Activated naive CD8-positive, alpha-beta T cell treated with anti-CD3 and anti-CD28 coated beads, Interleukin-2, amount 10 ng/mL, durations not matched to agents 7 days and 5 days (primary cell): Measurements from ENCODE around the gene TOR1AIP2. TPM values are rescaled to one million over a fixed set of nuclear protein-coding genes. Genes with fewer than 3 reads are reported as not detected.
"Not testable (repeated sequence)": the region's sequence is repeated elsewhere in the genome, so short reads cannot be mapped to it uniquely, and the experiment has no call there.

Experiments
- ATAC-seq: fragments of 150-1000 bp; cut with Tn5 transposase; one replicate; pipeline ENCODE4 v1.10.0; 2021; ENCODE audit warnings: low read depth, moderate library complexity
- POLR2A ChIA-PET: fragments of 350-600 bp; sonication (Branson Sonifier 250); formaldehyde crosslinking; loops from one replicate; lab custom pipeline; 2021; ENCODE audit warnings: antibody characterized with exemption; lab: Charles Lee
- DNase-seq: peaks from one replicate; pipeline ENCODE4 v3.0.0; 2021
- H3K27ac Mint-ChIP-seq: one replicate; pipeline ENCODE4 v1.8.0; 2022; ENCODE audit warnings: mild to moderate bottlenecking, mixed read lengths
- H3K27me3 Mint-ChIP-seq: one replicate; pipeline ENCODE4 v1.8.0; 2022; ENCODE audit warnings: mild to moderate bottlenecking, moderate library complexity, mixed read lengths
- H3K36me3 Mint-ChIP-seq: one replicate; pipeline ENCODE4 v1.8.0; 2021; ENCODE audit warnings: mild to moderate bottlenecking, mixed read lengths
- H3K4me1 Mint-ChIP-seq: one replicate; pipeline ENCODE4 v1.8.0; 2021; ENCODE audit warnings: mixed read lengths
- H3K4me3 Mint-ChIP-seq: one replicate; pipeline ENCODE4 v1.8.0; 2022; ENCODE audit warnings: mild to moderate bottlenecking, moderate library complexity, mixed read lengths
- H3K9me3 Mint-ChIP-seq: one replicate; pipeline ENCODE4 v1.8.0; 2021; ENCODE audit warnings: mixed read lengths
- total RNA-seq, 2 experiments: library from RNA; stranded (reverse); gene quantifications; one replicate each; pipeline ENCODE4 v1.2.3, GENCODE V29; 2021

TOR1AIP2 gene
- total RNA-seq, 2 experiments from 2014 or later, result 45.6 to 48.5 TPM

DNA sequence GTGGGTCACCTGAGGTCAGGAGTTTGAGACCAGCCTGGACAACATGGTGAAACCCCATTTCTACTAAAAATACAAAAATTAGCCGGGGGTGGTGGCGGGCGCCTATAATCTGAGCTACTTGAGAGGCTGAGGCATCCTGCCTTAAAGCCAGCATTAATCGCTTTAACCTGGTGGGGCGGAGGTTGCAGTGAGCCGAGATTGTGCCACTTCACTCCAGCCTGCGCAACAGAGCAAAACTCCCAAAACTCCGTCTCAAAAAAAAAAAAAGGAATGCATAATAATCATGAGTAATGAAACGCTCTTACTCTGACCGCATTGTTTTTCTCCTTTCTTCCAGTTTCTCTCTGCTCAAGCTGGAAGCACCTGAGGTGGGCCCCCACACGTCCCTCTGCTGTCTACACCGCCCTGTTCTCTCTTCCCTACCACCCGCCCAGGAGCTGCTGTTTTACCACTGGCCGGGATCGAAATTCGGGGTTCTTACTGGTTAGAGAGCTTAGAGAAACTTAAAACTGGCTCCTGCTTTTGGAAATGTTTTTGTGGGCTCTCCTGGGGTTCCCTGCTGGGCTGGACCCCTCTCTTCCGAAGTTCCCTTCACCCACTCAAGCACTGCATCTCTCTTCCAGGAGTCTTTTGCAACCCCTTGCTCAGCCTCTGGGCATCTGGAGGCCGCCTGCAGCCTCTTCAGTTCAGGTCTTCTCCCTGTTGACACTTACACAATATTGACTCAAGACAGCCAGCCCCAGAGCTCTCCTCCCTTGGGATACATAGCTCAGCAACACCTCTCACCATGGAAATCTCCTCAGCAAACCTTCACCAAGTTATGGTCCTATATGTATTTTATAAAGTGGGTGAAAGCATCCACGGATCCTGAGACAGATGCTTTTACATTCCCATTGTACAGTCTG is 72.1 kb downstream of the TOR1AIP2 start:
- POLR2A ChIA-PET, result no interaction called here
- Mint-ChIP-seq H3K36me3 (no peaks in the 10 kb centered on the region), H3K9me3 (no peaks in the 10 kb centered on the region), H3K4me1 (peaks cover 4% of the 10 kb centered on the region), H3K27ac (no peak overlapping the region), H3K27me3 (peaks cover 2% of the 10 kb centered on the region), H3K4me3 (no peak overlapping the region)
- ATAC-seq, result no peak
- DNase-seq, result no peak

DNA sequence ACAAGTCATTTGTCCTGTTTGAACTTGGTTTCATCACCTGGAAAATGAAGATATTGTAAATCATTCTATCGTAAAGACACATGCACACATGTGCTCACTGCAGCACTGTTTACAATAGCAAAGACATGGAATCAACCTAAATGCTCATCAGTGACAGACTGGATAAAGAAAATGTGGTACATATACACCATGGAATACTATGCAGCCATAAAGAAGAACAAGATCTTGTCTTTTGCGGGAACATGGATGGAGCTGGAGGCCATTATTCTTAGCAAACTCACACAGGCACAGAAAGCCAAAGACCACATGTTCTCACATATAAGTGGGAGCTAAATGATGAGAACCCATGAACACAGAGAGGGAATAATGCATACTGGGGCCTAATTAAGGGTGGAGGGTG is 73.2 kb downstream of the TOR1AIP2 start:
- H3K4me1 Mint-ChIP-seq, H3K27ac Mint-ChIP-seq, H3K27me3 Mint-ChIP-seq, DNase-seq, H3K9me3 Mint-ChIP-seq, H3K4me3 Mint-ChIP-seq, POLR2A ChIA-PET, H3K36me3 Mint-ChIP-seq, ATAC-seq: not testable (repeated sequence)

DNA sequence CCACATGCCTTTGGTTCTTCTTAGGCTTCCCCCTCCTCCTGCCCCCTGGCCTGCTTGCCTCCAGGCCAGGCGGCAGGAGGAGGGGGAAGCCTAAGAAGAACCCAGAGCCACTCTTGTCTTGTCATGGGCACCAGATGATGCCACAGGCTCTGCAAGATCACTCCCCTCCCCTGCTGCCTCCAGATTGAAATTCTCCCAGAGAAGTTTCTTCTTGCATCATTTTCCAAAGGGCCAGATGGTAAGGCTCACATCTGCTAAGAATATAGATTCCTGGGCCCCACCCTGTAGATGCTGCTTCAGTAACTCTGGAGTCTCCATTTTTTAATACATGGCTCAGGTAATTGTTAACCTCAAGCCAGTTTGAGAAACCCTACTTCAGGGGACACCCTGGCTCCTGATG is 73.7 kb downstream of the TOR1AIP2 start:
- Mint-ChIP-seq H3K27ac (no peak overlapping the region), H3K27me3 (peaks cover 4% of the 10 kb centered on the region), H3K9me3 (no peaks in the 10 kb centered on the region), H3K36me3 (no peaks in the 10 kb centered on the region), H3K4me1 (no peaks in the 10 kb centered on the region), H3K4me3 (no peak overlapping the region)
- POLR2A ChIA-PET, result no interaction called here
- DNase-seq (no peak), ATAC-seq (no peak)

DNA sequence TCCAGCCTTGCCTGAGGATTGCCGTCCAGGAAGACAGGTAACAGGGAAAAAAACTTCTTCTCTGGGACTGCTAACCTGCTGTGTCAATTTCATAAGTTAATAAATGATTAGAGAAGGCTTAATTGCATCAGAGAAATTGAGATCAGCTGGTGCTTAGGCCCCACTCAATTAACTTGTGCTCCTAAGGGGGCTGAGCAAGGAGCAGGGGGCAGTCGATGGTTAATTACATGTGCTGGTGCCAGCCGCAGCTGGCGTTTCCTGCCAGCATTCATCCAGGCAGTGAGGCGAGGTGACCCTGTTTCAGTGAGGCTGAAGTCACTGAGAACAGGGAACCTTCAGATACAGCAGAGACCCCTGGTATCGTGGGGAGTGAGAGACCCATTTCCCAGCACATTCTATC is 74.5 kb downstream of the TOR1AIP2 start:
- Mint-ChIP-seq H3K36me3 (no peaks in the 10 kb centered on the region), H3K9me3 (no peaks in the 10 kb centered on the region), H3K4me3 (no peak overlapping the region), H3K4me1 (no peaks in the 10 kb centered on the region), H3K27ac (no peak overlapping the region), H3K27me3 (peaks cover 4% of the 10 kb centered on the region)
- ATAC-seq (no peak), DNase-seq (no peak)
- POLR2A ChIA-PET, result no interaction called here

DNA sequence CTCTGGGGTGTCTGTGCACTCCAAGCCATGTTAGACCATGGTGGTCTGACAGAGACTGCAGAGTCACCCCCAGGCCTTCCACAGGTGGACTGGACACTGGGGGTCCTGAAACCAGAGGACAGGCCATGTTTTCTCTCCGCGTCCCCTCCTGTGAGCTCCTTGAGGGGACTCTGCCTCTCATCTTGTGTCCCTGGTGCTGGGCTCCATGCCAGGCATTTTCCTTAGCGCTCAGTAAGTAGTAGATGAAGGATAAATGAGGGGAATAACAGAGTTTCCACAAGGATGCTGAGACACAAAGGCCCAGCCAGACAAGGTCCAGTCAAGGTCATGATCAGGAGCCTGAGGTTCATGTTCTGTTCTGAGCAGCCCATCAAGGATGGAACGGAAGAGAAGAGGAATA is 77.1 kb downstream of the TOR1AIP2 start:
- H3K4me3 Mint-ChIP-seq, result no peak overlapping the region
- H3K4me1 Mint-ChIP-seq, result no peaks in the 10 kb centered on the region
- H3K27ac Mint-ChIP-seq, result no peak overlapping the region
- DNase-seq (no peak), ATAC-seq (no peak)
- H3K36me3 Mint-ChIP-seq, result no peaks in the 10 kb centered on the region
- H3K27me3 Mint-ChIP-seq, result peaks cover 4% of the 10 kb centered on the region
- no peaks in the 10 kb centered on the region for H3K9me3 Mint-ChIP-seq
- POLR2A ChIA-PET, result no interaction called here

DNA sequence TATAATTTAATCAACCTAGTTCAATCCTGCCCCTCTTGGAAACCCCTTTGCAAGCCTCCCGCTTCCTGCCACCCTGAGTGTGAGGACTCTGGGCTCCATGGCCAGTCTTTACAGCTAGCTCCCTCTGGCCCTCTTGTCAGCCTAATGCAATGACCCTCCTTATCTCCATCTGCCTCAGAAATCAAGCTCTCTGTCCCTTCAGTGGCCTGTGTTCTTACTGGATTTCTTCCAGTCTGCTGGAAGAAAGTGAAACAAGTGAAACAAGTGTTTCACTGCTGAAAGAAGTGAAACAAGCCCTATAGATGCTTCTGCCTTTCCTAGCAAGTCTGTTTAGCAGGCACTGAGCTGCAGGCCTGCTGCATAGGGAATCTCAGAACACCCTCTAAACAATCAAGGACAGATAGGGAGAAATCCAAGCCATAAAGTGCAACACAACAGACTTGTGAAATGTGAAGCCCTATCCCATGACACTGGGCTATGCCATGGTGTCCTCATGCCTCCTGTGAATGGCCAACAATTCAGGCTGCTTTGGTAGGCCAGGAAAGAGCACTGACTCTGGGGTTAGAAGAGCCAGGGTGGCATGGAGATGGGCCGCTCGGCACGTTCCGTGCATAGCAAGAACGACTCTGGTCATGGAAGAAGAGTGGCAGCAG is 78.6 kb downstream of the TOR1AIP2 start:
- Mint-ChIP-seq H3K4me1 (no peaks in the 10 kb centered on the region), H3K4me3 (no peak overlapping the region), H3K27me3 (peaks cover 2% of the 10 kb centered on the region), H3K9me3 (no peaks in the 10 kb centered on the region), H3K27ac (no peak overlapping the region), H3K36me3 (no peaks in the 10 kb centered on the region)
- DNase-seq (no peak), ATAC-seq (no peak)
- POLR2A ChIA-PET, result no interaction called here

DNA sequence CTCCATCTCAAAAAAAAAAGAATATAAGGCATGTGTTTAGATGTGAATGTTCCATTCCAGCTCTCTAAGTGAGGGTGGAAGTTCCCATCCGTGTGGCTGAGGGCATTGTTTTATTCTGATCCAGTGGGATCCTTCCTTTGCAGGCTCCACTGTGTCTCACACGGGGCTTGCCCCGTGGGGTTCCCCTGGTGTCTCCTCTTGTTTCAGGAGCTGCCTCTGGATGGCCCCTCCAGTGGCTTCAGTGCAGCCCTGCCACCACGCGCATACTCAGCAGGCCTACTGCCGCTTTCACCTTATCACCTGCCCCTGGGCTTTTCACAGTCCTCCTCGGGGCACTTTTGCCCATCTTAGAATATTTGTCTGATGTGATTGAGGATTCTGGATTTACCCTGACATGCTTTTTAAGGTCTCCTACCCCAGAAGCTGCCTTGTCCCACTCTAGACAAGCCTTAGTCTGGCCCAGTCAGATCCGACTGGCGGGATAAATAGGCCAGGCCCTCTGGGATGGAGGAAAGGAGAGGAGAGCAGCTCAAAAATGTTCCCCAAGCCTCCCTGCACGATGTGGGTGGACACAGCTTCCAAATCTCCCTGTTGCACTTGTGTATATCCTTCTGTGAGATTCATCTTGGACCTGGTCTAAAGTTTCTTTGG is 79.3 kb downstream of the TOR1AIP2 start:
- no peak overlapping the region for H3K27ac Mint-ChIP-seq

DNA sequence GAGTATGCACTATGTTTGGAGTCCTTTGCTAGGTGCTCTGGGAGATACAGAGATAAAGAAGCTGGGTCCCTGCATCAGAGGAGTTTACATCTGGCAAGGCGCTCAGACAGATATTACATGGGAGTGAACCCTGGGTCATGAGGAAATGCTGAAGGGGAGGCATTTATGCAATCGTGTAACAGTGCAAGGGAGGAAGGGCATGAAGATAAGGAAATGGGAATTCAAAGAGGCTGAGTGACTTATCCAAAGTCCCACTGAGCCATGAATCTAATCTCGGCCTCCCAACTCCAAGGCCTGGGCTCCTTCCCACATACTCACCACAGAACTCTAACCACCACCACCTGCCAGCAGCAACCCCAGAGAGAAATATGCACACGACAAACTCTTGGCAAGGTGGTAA is 82.9 kb downstream of the TOR1AIP2 start:
- Mint-ChIP-seq H3K27me3 (peaks cover 4% of the 10 kb centered on the region), H3K27ac (no peak overlapping the region), H3K4me3 (no peak overlapping the region), H3K36me3 (no peaks in the 10 kb centered on the region), H3K4me1 (no peaks in the 10 kb centered on the region), H3K9me3 (no peaks in the 10 kb centered on the region)
- POLR2A ChIA-PET, result no interaction called here
- DNase-seq (no peak), ATAC-seq (no peak)

More for the DNA sequence above, 79.3 kb downstream of the TOR1AIP2 start:
- H3K36me3 Mint-ChIP-seq, result no peaks in the 10 kb centered on the region
- no peak overlapping the region for H3K4me3 Mint-ChIP-seq
- H3K4me1 Mint-ChIP-seq, result no peaks in the 10 kb centered on the region
- ATAC-seq, result no peak
- no peak for DNase-seq
- H3K27me3 Mint-ChIP-seq, result peaks cover 2% of the 10 kb centered on the region
- POLR2A ChIA-PET, result no interaction called here
- no peaks in the 10 kb centered on the region for H3K9me3 Mint-ChIP-seq

DNA sequence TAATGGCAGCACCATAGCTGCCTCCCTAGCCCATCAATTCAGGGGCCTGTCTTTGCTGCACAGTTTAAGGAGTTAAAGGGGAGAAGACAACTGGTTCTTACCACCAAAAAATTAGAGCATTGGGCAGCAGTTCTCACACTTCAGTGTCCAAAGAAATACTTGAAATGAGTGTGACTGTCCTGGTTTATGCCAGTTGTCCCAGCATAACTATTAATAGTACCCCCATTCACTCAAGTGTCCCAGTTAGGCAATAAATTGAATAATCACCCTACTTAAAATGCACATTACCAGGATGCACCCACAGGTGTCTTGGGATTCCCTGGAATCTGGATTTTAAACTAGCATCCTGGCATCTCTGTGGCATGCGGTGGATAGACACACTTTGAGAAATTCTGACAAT is 83.5 kb downstream of the TOR1AIP2 start:
- H3K4me3 Mint-ChIP-seq, result no peak overlapping the region
- H3K27me3 Mint-ChIP-seq, result peaks cover 6% of the 10 kb centered on the region
- ATAC-seq (no peak), DNase-seq (no peak)
- no peaks in the 10 kb centered on the region for H3K4me1 Mint-ChIP-seq
- no peaks in the 10 kb centered on the region for H3K9me3 Mint-ChIP-seq
- POLR2A ChIA-PET, result no interaction called here
- H3K27ac Mint-ChIP-seq, result no peak overlapping the region
- H3K36me3 Mint-ChIP-seq, result no peaks in the 10 kb centered on the region

DNA sequence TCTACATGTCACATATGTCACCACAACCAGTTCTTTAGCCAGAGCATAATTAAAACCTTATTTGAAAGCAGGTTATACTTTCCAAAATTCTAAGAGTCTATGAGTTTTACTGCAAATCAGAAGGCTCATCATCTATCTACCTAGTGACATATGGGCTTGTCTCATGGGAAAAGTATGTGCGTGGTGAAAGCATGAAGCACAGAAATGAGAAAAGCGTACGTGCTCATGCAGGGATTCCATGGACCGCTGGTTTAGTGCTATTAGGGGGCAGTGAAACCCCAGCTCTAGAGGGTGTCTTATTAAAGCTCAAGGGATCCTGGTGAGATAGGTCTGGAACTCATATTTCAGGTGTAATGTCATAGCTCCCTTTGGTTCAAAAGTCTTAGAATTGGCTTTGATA is 84.3 kb downstream of the TOR1AIP2 start:
- H3K9me3 Mint-ChIP-seq, result no peaks in the 10 kb centered on the region
- no peak overlapping the region for H3K4me3 Mint-ChIP-seq
- POLR2A ChIA-PET, result no interaction called here
- no peak overlapping the region for H3K27ac Mint-ChIP-seq
- peaks cover 9% of the 10 kb centered on the region for H3K27me3 Mint-ChIP-seq
- ATAC-seq (no peak), DNase-seq (no peak)
- no peaks in the 10 kb centered on the region for H3K4me1 Mint-ChIP-seq
- H3K36me3 Mint-ChIP-seq, result no peaks in the 10 kb centered on the region

Other genes with a start within 250 kb of the TOR1AIP2 start
- gene FAM163A, start 134.5 kb downstream of the TOR1AIP2 start, total RNA-seq, result not detected
- 10 to 100 TPM; 68.3 to 73.1 TPM for gene TOR1AIP1, start 4.5 kb upstream of the TOR1AIP2 start, total RNA-seq
- gene CEP350, start 77.0 kb upstream of the TOR1AIP2 start, total RNA-seq, result 10 to 100 TPM; 63.4 to 73.6 TPM